Esophagus squamous epithelium (tissue), 5 donors: ENCODE data around the gene TPSG1. TPM values are rescaled to one million over a fixed set of nuclear protein-coding genes. Genes with fewer than 3 reads are reported as not detected.
"Not testable (repeated sequence)": the region's sequence is repeated elsewhere in the genome, so short reads cannot be mapped to it uniquely, and the experiment has no call there.

Experiments used
- DNase-seq: peaks from one replicate; lab custom pipeline; 2025; lab: John Stamatoyannopoulos, UW
- H3K27ac ChIP-seq, 4 donors: fragments of 200-600 bp; sonication (generic); one replicate each; pipeline ENCODE4 v1.5.1; 2016 to 2019; ENCODE audit warnings: mild to moderate bottlenecking in 1 of 4
- H3K27me3 ChIP-seq, 4 donors: fragments of 200-600 bp; sonication (generic); 1 replicate in 3 of 4; 2 replicates in 1 of 4; pipeline versions ENCODE4 v1.5.1 to v1.6.0; 2017 to 2021; ENCODE audit warnings: antibody characterized with exemption in 1 of 4
- H3K36me3 ChIP-seq, 3 donors: fragments of 200-600 bp; sonication (generic); one replicate each; pipeline ENCODE4 v1.5.1; 2016 to 2019
- H3K4me1 ChIP-seq, 3 donors: fragments of 200-600 bp; sonication (generic); one replicate each; pipeline ENCODE4 v1.5.1; 2017 to 2019
- H3K4me3 ChIP-seq, 4 donors: fragments of 200-600 bp; sonication (generic); 1 replicate in 3 of 4; 2 replicates in 1 of 4; pipeline ENCODE4 v1.5.1; 2016 to 2019; ENCODE audit warnings: mild to moderate bottlenecking in 2 of 4, moderate library complexity in 1 of 4
- H3K9me3 ChIP-seq, 3 donors: fragments of 200-600 bp; sonication (generic); one replicate each; pipeline ENCODE4 v1.5.1; 2016 to 2019
- CTCF ChIP-seq, 6 experiments: fragments of 450-650 bp in 4 of 6; fragments of 200-600 bp in 2 of 6; sonication (generic) in 2 of 6; IDR thresholded peaks; one replicate each; pipeline ENCODE4 v1.5.1; 2016 to 2019; ENCODE audit warnings: antibody characterized with exemption in 6 of 6, mild to moderate bottlenecking in 4 of 6, moderate library complexity in 4 of 6
- POLR2A ChIP-seq, 4 donors: fragments of 450-650 bp; IDR thresholded peaks; one replicate each; pipeline ENCODE4 v1.6.1; 2017; ENCODE audit warnings: antibody characterized with exemption in 4 of 4, mild to moderate bottlenecking in 4 of 4, moderate library complexity in 3 of 4
- WGBS, 2 donors: methylation state at CpG; one replicate each; pipeline ENCODE4 v1.1.5; 2018; 5-methylcytosine and 5-hydroxymethylcytosine counted together
- intact Hi-C: fragments of 100-400 bp; cut with DNase I; formaldehyde crosslinking; loops from one replicate; pipeline ENCODE4 v1.15.0; 2022
- total RNA-seq, 4 donors: library from RNA; depleted of rRNA; stranded (reverse); fragments of >200 nt; gene quantifications; one replicate each; pipeline ENCODE4 v1.1.0, GENCODE V29; 2016
- donor health status: DM: yes; HTN: yes; CAD: no.

The TPSG1 gene
- total RNA-seq, 4 donors from 2014 or later, result 0.27 TPM; not detected in 3

- WGBS, 2 donors, result 71 to 81% methylated on average over 9 of the region's 9 CpGs
- H3K9me3 ChIP-seq, result no peaks in the 10 kb centered on the region
- no peaks in the 10 kb centered on the region for H3K36me3 ChIP-seq
- TF ChIP-seq POLR2A (IDR thresholded peaks at IDR 0.05) (no peak), CTCF (IDR thresholded peaks at IDR 0.05) (no peak)
- no peak overlapping the region for H3K4me3 ChIP-seq
- DNase-seq, result no peak
- H3K4me1 ChIP-seq, result no peaks in the 10 kb centered on the region
- no peak overlapping the region for H3K27ac ChIP-seq
- H3K27me3 ChIP-seq, result peaks cover 0 to 5% (median 0%) of the 10 kb centered on the region in 4 donors
- intact Hi-C loops, result no loop called here
These were observed 12.9 kb upstream of the TPSG1 start for GRCh38 chr16:1237990-1238389.

- H3K36me3 ChIP-seq, H3K9me3 ChIP-seq, H3K27ac ChIP-seq, H3K27me3 ChIP-seq, intact Hi-C loops, H3K4me3 ChIP-seq, DNase-seq, H3K4me1 ChIP-seq: not testable (repeated sequence)
- no CpG with 5 or more reads among the region's 29 CpGs for WGBS, 2 donors
These were observed 11.6 kb upstream of the TPSG1 start for GRCh38 chr16:1236659-1237058.

GRCh38 chr16:1232049-1232748 is 7.1 kb upstream of the TPSG1 start:
- H3K9me3 ChIP-seq, H3K27ac ChIP-seq, DNase-seq, H3K27me3 ChIP-seq, H3K4me3 ChIP-seq, H3K4me1 ChIP-seq, intact Hi-C loops, H3K36me3 ChIP-seq: not testable (repeated sequence)
- WGBS, 2 donors, result no CpG with 5 or more reads among the region's 47 CpGs

GRCh38 chr16:1231301-1231700 is 6.2 kb upstream of the TPSG1 start:
- DNase-seq, result not testable (repeated sequence)
- whole genome bisulfite sequencing, 2 donors, result no CpG with 5 or more reads among the region's 7 CpGs

GRCh38 chr16:1230471-1231212 is 5.6 kb upstream of the TPSG1 start:
- peaks cover 0 to 10% (median 0%) of the 10 kb centered on the region in 4 donors for H3K27me3 ChIP-seq
- H3K36me3 ChIP-seq, intact Hi-C loops, H3K4me1 ChIP-seq, DNase-seq, H3K9me3 ChIP-seq, H3K27ac ChIP-seq, H3K4me3 ChIP-seq: not testable (repeated sequence)
- WGBS, 2 donors, result 60% methylated on average over 1 of the region's 17 CpGs; no CpG with 5 or more reads in 1 of the 2 donors

More at GRCh38 chr16:1231301-1231700, 6.2 kb upstream of the TPSG1 start:
- intact Hi-C loops, H3K9me3 ChIP-seq, H3K27ac ChIP-seq, H3K27me3 ChIP-seq, H3K4me1 ChIP-seq, H3K4me3 ChIP-seq, H3K36me3 ChIP-seq: not testable (repeated sequence)

GRCh38 chr16:1230084-1230470 is 5.0 kb upstream of the TPSG1 start, which contains the start of gene TPSB2:
TSS of gene TPSB2 (minus strand) at chr16:1230184. CDS start at chr16:1229951, 233 bp downstream.
- H3K4me1 ChIP-seq, DNase-seq, H3K4me3 ChIP-seq, intact Hi-C loops, H3K36me3 ChIP-seq, H3K27ac ChIP-seq, H3K9me3 ChIP-seq: not testable (repeated sequence)
- H3K27me3 ChIP-seq, result peaks cover 0 to 15% (median 0%) of the 10 kb centered on the region in 4 donors
- WGBS, 2 donors, result no CpG with 5 or more reads among the region's 11 CpGs

GRCh38 chr16:1229476-1229875 is 4.4 kb upstream of the TPSG1 start:
- no CpG with 5 or more reads among the region's 13 CpGs for WGBS, 2 donors
- H3K4me1 ChIP-seq, H3K27ac ChIP-seq, DNase-seq, H3K9me3 ChIP-seq, H3K36me3 ChIP-seq, intact Hi-C loops, H3K4me3 ChIP-seq: not testable (repeated sequence)
- H3K27me3 ChIP-seq, result peaks cover 0 to 21% (median 0%) of the 10 kb centered on the region in 4 donors

- H3K36me3 ChIP-seq, H3K4me1 ChIP-seq, H3K4me3 ChIP-seq, H3K27ac ChIP-seq, H3K9me3 ChIP-seq, DNase-seq, intact Hi-C loops: not testable (repeated sequence)
- WGBS, 2 donors, result no CpG with 5 or more reads among the region's 7 CpGs
- H3K27me3 ChIP-seq, result peaks cover 0 to 22% (median 0%) of the 10 kb centered on the region in 4 donors
These were observed 3.2 kb upstream of the TPSG1 start for GRCh38 chr16:1228227-1228626.

- no CpG with 5 or more reads among the region's 14 CpGs for WGBS, 2 donors
- DNase-seq, intact Hi-C loops, H3K36me3 ChIP-seq, H3K4me3 ChIP-seq, H3K4me1 ChIP-seq, H3K9me3 ChIP-seq, H3K27ac ChIP-seq: not testable (repeated sequence)
- H3K27me3 ChIP-seq, result peaks cover 0 to 22% (median 0%) of the 10 kb centered on the region in 4 donors
These were observed 1.6 kb upstream of the TPSG1 start for GRCh38 chr16:1226692-1227091.

GRCh38 chr16:1225728-1226311 is 752 bp upstream of the TPSG1 start:
- H3K36me3 ChIP-seq, H3K4me3 ChIP-seq, DNase-seq, H3K9me3 ChIP-seq, intact Hi-C loops, H3K4me1 ChIP-seq: not testable (repeated sequence)
- H3K27ac ChIP-seq, result peak overlapping the region in 1 of 4 donors; percentile 14
- H3K27me3 ChIP-seq, result peaks cover 0 to 21% (median 0%) of the 10 kb centered on the region in 4 donors
- 60% methylated on average over 2 of the region's 24 CpGs; no CpG with 5 or more reads in 1 of the 2 donors for WGBS, 2 donors
